NCI-H2081 (cell line): ENCODE data around the gene KIAA1143.
A peak's percentile ranks its signal among the peaks of the same experiment; 100 is the strongest.

ENCODE experiments used
- DNase-seq, 2 experiments: peaks; one replicate each; lab custom pipeline; 2025; lab: John Stamatoyannopoulos, UW

KIAA1143 gene

DNA sequence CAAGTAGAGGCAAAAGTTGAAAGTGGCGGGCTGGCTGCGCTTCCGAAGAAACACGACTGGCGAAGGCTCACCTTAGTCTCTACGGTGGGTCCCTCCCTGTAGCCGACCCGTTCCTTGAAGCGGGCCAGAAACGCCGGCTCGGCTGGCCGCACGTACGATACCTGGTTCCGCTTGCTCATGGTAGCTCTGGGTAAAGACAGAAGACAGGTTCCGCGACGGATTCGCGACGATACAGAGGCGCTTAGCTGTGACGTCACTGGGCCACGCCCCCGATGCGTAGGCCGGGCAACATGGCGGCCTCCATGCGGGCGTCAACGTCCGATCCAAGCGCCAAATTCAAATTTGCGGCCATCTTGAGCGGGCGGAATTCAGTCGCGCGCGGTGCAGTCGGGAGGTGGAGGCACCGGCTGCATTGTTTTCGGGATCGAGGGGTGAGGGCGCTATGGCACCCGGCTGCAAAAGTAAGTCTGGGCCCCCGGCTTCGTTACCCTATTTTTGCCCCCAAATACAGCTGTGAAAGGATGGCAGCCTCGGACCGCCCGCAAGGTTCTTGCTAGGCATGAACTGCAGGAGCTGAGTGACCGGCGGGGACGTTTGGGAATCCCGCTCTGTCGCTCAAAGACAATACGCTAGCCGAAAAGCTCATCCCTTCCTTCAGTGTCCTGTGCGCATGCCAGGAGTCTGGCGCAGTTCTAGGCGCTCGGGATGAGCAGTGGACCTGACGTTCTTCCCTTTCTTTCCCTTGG is at the start of gene KIAA1143, which contains the start of gene KIF15:
KIAA1143 (minus strand) TSS at position 196 of the 746 bp plus-strand sequence; CDS start at position 179, 17 bp downstream.
KIF15 (plus strand) TSS at position 371 of the 746 bp plus-strand sequence; CDS start at position 443, 72 bp downstream.
- peak; percentile 95 to 96 for DNase-seq

DNA sequence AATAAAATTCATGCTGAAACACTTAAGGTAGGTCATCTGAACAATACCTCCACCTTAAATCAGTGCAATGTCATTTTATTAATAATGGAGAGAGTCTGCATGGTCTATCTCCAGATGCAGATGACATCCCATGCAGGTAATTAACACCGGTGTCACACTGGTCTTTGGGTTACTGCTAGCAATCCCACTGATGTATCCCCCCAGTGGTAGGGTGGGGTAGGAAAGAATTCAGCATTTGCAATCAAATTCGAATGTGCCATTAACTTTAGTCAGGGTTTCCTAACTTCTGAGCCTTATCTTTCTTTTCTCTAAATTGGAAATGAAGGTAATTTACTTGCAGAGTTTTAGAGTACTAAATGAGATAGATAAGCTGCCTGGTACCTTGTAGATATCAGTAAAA is 44.5 kb upstream of the KIAA1143 start:
- no peak for DNase-seq

DNA sequence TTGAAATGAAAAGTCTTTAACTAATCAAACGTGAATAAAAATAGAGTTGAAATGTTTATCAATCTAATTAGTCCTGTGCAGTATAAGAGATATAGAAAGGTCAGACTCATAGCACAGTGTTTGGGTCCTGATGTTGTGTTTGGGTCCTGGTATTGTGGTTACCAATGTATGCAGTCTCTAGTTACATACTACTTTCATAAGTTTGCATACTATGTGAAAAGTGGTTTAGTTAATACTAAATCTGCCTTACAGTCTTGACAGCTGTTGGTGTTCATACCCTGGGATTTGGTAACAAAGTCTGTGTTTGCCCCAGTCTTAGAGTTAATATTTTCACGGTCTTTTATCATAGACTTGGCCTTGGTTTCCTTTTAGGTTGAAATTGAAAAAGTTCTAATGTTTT is 41.9 kb upstream of the KIAA1143 start:
- no peak for DNase-seq

DNA sequence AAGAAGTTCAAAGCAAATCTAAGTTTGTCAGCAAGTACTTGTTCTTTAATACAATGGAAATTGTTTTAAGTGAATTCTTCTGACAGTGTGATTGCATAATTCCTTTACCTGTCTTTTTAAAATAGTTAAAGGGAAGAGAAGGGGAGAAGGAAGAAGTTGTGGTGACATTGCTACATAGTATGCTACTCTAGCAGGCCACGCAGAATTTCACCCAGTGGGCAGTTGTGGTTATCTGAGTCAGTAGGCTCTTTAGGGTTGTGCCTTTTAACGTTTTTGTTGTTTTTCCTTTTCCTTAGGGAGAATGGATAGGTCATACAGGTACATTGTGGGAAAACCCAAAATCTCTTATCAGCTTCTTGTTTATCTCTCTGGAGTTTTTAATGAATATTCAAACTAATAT is 40.6 kb upstream of the KIAA1143 start:
- DNase-seq: no peak

DNA sequence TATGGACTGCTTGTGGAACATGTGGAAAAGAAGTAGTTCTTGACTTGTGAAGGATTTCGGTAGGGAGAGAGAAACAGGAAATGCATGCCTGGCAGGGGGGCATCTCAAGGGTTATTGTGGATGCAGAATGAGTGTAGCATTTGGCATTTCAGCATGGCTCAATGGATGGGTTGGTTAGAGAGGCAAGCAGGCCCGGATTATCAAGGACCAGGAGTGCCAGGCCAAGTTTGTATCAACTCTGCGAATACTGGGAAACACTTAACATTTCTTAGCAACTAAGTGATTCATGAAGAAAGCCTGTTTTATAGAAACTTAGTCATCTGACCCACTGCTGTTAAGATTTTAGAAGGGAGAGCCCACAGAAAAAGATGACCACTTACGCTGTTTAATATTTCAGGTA is 33.8 kb upstream of the KIAA1143 start:
- DNase-seq: no peak

DNA sequence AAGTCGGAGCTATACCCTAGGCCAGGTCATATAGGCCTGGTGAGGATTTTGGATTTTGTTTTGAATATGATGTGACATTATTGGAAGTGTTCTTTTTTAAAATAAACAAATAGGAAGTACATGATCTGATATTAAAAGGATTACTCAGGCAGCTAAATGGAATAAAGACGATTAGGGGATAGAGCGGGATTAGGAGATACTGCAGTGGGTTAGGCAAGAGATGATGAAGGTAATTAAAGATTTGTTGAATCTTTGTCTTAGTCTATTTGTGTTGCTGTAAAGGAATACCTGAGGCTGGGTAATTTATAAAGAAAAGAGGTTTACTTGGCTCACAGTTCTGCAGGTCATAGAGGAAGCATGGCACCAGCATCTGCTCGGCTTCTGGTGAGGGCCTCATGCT is 21.5 kb upstream of the KIAA1143 start:
- no peak for DNase-seq

DNA sequence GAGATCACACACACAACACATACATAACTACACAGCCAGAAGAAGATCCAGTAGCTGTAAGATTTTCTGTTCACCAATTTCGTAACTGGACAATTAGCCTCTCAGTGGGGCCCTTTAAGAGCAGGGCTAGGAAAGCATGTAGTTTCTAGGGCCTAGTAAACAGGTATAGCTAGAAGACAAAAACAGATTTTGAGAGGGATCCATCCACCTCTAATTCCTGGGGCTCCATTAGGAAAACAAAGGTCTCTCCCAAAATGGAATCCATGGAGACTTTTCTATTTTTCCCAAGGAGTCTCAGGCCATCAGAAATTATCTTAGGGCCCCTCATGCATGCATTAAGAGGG is 10.7 kb upstream of the KIAA1143 start:
- no peak for DNase-seq

DNA sequence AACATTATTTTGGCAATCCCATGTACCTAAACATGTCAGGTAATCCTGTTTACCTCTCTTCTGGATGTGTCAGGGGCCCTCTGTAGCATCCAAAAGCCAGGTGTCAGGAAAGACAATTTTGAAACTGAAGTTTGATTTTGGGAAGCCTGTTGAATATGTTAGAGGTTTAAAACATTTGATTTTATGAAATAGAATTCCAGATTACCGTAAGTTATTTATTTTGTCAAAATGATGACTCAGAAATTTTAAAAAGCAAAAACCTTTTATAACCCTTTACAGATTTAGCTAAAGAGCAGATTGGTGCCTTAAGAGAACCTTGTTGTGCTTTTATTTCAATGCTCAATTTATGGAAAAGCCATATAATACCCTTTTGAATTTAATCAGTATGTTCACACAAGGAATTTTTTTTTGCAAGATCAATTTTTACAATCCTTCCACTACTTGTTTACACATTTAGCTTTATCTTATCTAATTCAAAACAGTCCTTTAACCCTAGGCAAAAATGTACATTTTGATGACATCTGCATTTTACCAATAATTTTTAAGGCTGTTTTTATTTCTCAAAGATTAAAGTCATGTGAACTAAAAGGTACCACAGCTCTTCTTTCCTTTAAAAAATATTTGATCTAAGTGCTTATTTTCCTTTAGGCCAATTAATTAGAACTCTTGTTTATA is 10.1 kb upstream of the KIAA1143 start:
- DNase-seq: no peak

DNA sequence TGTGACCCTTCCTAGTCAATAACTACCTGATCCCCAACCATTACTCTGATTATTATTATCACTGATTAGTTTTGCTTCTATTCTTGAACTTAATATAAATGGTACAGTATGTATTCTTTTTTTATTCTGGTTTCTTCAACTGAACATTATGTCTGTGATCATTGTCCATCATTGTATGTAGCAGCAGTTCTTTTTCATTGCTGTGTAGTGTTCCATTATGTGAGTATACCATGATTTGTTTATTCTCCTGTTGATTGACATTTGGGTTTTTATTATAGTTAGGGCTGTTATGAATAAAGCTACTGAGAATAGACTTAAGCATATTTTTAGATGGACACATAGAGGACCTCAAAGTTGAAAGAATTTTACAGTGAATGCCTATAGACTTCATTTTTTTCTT is 2.8 kb upstream of the KIAA1143 start:
- DNase-seq: no peak

DNA sequence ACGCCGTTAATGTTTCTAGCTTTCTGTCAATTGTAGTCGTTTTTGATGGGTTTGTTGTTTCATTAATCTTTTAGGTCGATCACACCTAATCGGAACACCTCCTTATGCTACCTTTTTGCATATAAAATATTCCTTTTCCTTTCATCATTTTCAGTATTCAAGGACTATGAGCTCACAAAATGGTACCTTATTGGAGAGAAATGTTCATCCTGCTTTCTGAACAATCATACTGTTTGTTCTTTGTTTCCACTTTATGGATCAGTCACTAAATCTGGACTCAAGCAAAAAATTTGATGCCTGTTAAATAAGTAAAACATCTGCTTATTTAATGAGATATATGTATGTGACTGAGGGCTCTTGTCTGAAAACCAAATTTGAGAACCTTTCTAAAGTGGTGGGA is 1.3 kb upstream of the KIAA1143 start:
- DNase-seq: no peak

DNA sequence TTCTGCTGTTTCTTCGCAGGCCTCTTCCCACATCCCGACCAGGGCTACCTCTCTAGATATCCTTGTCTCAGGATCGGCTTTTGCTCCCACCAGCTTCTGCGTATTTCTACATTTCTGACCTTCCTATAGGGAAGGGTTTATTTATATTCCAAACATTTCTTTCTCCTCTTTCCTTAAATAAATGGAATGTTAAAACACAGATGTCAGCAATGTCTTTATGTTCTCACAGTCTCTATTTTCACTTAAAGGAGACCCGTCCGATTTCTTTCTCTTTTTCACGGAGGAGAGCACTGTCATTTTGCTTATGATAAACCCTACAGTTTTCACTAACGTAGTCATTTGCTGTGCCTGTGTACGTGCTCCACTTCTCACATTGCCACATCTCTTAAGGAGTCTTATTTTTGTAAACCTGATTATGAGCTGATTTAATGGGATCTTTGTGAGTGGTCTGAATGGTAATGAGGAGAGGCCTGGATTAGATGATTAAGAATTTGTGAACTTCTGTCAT is 805 bp upstream of the KIAA1143 start:
- no peak for DNase-seq

DNA sequence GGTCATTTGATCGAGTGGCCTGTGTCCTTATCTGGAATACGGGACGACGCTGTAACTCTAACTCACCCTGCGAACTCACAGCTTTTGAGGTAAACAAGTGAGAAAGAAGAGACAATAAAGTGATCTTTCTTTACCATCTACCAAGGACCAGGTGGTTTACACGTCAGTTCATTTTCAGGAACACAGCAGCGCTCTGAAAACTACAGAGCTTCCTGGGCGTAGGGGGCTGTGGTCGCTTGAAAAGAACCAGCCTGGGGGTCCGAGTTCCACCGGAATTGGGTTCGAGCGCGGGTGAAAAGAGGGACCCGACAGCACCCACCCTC is 357 bp downstream of the KIAA1143 start:
- no peak for DNase-seq

DNA sequence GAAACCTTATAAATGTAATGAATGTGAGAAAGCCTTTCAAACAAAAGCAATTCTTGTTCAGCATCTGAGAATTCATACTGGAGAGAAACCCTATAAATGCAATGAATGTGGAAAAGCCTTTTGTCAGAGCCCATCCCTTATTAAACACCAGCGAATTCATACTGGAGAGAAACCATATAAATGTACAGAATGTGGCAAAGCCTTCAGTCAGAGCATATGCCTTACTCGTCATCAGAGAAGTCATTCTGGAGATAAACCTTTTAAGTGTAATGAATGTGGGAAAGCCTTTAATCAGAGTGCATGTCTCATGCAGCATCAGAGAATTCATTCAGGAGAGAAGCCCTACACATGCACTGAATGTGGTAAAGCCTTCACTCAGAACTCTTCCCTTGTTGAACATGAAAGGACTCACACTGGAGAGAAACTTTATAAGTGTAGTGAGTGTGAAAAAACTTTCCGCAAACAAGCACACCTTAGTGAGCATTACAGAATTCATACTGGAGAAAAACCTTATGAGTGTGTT is 26.7 kb downstream of the KIAA1143 start:
- DNase-seq: no peak

DNA sequence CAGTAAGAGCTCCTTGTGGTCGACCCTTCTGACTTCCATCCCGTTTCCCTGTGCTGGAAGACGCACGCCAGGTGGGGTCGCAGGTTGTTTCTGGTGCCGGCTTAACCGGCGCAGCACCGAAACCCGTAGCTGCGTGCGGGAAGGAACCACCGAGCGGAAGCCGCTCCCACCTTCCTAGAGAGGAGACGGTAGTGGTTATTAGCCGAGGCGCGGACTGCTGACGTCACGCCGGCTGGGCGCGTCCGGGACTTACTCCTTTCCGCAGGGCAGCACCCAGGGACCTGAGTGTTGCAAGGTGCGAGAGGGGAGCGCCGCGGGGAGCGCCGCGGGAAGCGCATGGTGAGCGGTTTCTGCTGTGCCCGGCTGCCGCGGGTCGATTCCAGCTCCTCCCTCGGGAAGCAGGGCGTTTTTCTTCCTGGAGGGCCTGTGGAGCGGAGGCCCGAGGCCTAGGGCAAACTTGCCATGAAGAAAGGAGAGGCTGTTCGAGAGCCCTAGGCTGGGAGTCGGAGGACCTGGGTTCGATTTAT is 32.0 kb downstream of the KIAA1143 start, which contains the start of gene ZNF501:
ZNF501 (plus strand) TSS at position 252 of the 527 bp plus-strand sequence. CDS start 4,787 bp downstream, outside the sequence.
- peak; percentile 84 to 93 for DNase-seq

DNA sequence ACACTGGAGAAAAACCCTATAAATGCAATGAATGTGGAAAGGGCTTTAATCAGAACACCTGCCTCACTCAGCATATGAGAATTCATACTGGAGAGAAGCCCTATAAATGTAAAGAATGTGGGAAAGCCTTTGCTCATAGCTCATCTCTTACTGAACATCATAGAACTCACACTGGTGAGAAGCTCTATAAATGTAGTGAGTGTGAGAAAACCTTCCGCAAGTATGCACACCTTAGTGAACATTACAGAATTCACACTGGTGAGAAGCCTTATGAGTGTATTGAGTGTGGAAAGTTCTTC is 39.4 kb downstream of the KIAA1143 start:
- DNase-seq: no peak

DNA sequence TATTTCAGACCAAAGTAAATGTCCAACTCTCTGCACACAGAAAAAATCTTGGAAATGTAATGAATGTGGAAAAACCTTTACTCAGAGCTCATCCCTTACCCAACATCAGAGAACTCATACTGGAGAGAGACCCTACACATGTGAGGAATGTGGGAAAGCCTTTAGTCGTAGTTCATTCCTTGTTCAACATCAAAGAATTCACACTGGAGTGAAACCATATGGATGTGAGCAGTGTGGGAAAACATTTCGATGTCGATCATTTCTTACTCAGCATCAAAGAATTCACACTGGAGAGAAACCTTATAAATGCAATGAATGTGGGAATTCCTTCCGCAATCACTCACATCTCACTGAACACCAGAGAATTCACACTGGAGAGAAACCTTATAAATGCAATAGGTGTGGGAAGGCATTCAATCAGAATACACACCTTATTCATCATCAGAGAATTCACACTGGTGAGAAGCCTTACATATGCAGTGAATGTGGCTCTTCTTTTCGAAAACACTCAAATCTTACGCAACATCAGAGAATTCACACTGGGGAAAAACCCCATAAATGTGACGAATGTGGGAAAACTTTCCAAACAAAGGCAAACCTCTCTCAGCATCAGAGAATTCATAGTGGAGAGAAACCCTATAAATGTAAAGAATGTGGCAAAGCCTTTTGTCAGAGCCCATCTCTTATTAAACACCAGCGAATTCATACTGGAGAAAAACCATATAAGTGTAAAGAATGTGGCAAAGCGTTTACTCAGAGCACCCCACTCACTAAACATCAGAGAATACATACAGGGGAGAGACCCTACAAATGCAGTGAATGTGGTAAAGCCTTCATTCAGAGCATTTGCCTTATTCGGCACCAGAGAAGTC is 40.0 kb downstream of the KIAA1143 start:
- no peak for DNase-seq

DNA sequence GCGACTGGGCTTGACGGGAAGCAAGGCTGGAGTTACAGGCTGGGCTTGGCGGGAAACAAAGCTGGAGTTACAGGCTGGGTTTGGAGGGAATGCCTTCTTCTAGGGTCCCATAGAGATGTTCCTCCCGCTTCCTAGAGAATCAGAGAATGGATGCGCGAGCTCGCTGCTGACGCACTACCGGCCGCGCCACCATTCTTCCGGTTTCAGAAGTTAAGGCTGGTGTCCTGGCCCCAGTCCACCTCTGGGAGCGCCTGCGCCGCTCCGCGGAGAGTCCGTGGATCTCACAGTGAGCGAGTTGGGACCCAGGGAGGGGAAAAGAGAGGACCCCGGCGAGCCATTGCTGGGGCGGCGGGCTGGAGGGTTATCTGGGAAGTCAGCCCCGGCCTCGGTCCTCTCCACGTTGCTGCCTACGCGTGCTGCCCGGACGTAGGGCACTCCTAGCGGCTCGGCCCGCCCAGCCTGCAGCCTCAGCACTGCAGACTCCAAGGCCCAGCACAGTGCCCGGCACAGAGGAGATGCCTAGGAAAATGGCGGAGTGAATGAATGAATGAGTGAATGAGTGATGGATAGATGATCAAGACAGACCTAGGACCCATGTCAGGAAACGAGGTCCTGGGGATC is 48.9 kb downstream of the KIAA1143 start, which contains the start of gene ZNF502:
ZNF502 (plus strand) TSS at position 206 of the 621 bp plus-strand sequence. CDS start 7,602 bp downstream, outside the sequence.
- DNase-seq: peak; percentile 71 to 87
